ENCODE data around the gene RAD52.

The RAD52 gene

GRCh38 chr12:949453-950191, at the start of gene RAD52:
Gene RAD52 (minus strand): TSS chr12:949694. CDS start chr12:933058, 16,636 bp downstream.
- DNase-seq = peak; percentile 99
- no peak for TF ChIP-seq GATA1 (IDR thresholded peaks at IDR 0.05; ENCODE audit: low read depth, low read length)
- TF ChIP-seq POLR2A (IDR thresholded peaks at IDR 0.05; ENCODE audit: low read length) = peak; percentile 88

GRCh38 chr12:998020-998874, 48.8 kb upstream of the RAD52 start:
- TF ChIP-seq POLR2A (IDR thresholded peaks at IDR 0.05; ENCODE audit: low read length) (no peak), GATA1 (IDR thresholded peaks at IDR 0.05; ENCODE audit: low read depth, low read length) (no peak)
- DNase-seq = peak in 1 of 2 experiments; percentile 33

GRCh38 chr12:997505-997904, 48.0 kb upstream of the RAD52 start:
- DNase-seq = no peak
- no peak for TF ChIP-seq POLR2A (IDR thresholded peaks at IDR 0.05; ENCODE audit: low read length)
- no peak for TF ChIP-seq GATA1 (IDR thresholded peaks at IDR 0.05; ENCODE audit: low read depth, low read length)

- no peak for DNase-seq
- TF ChIP-seq POLR2A (IDR thresholded peaks at IDR 0.05; ENCODE audit: low read length) = no peak
- no peak for TF ChIP-seq GATA1 (IDR thresholded peaks at IDR 0.05; ENCODE audit: low read depth, low read length)
These were observed 47.4 kb upstream of the RAD52 start for GRCh38 chr12:996881-997280.

- no peak for TF ChIP-seq POLR2A (IDR thresholded peaks at IDR 0.05; ENCODE audit: low read length)
- no peak for TF ChIP-seq GATA1 (IDR thresholded peaks at IDR 0.05; ENCODE audit: low read depth, low read length)
- DNase-seq = peak in 1 of 2 experiments; percentile 22
These were observed 43.2 kb upstream of the RAD52 start for GRCh38 chr12:992647-993046.

- no peak for TF ChIP-seq GATA1 (IDR thresholded peaks at IDR 0.05; ENCODE audit: low read depth, low read length)
- TF ChIP-seq POLR2A (IDR thresholded peaks at IDR 0.05; ENCODE audit: low read length) = no peak
- peak in 1 of 2 experiments; percentile 49 for DNase-seq
These were observed 42.1 kb upstream of the RAD52 start for GRCh38 chr12:991350-992333.

- DNase-seq = peak; percentile 89 to 94
- peak; percentile 83 for TF ChIP-seq POLR2A (IDR thresholded peaks at IDR 0.05; ENCODE audit: low read length)
- TF ChIP-seq GATA1 (IDR thresholded peaks at IDR 0.05; ENCODE audit: low read depth, low read length) = no peak
These were observed 41.3 kb upstream of the RAD52 start, which contains the start of gene ERC1 for GRCh38 chr12:990661-991349. Gene ERC1 (plus strand): TSS chr12:991223. CDS start chr12:1027904, 36,681 bp downstream.

- TF ChIP-seq POLR2A (IDR thresholded peaks at IDR 0.05; ENCODE audit: low read length) (no peak), GATA1 (IDR thresholded peaks at IDR 0.05; ENCODE audit: low read depth, low read length) (no peak)
- peak; percentile 80 to 86 for DNase-seq
These were observed 40.5 kb upstream of the RAD52 start for GRCh38 chr12:989751-990660.

- TF ChIP-seq POLR2A (IDR thresholded peaks at IDR 0.05; ENCODE audit: low read length) (no peak), GATA1 (IDR thresholded peaks at IDR 0.05; ENCODE audit: low read depth, low read length) (no peak)
- peak in 1 of 2 experiments; percentile 16 for DNase-seq
These were observed 39.6 kb upstream of the RAD52 start for GRCh38 chr12:989051-989450.

GRCh38 chr12:988646-989045, 39.2 kb upstream of the RAD52 start:
- TF ChIP-seq POLR2A (IDR thresholded peaks at IDR 0.05; ENCODE audit: low read length) (no peak), GATA1 (IDR thresholded peaks at IDR 0.05; ENCODE audit: low read depth, low read length) (no peak)
- DNase-seq = no peak

- DNase-seq = no peak
These were observed 32.5 kb upstream of the RAD52 start for GRCh38 chr12:981961-982360.

More at GRCh38 chr12:981961-982360, 32.5 kb upstream of the RAD52 start:
- TF ChIP-seq GATA1 (IDR thresholded peaks at IDR 0.05; ENCODE audit: low read depth, low read length) = no peak
- TF ChIP-seq POLR2A (IDR thresholded peaks at IDR 0.05; ENCODE audit: low read length) = no peak
